ENCODE data around the gene BEGAIN.

DNA sequence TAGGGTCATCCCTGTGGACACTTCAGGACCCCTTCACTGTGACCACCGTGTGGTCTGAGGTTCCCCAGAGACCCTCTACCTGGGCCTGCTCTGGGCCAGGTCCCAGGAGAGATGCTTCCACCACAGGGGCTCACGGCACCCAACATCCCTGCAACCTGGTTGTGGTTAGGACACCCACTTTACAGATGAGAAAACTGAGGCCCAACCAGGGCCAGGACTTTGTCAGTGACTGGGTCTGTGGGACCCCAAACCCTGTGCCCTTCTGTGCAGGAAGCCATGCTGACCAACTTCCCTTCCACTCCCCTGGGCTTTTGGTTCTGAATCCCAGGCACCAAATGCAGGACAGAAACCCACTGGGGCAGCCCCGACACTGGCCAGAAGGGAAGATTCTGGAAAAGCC lies 21.6 kb downstream of the BEGAIN start:
- TF ChIP-seq, protein P1, sequence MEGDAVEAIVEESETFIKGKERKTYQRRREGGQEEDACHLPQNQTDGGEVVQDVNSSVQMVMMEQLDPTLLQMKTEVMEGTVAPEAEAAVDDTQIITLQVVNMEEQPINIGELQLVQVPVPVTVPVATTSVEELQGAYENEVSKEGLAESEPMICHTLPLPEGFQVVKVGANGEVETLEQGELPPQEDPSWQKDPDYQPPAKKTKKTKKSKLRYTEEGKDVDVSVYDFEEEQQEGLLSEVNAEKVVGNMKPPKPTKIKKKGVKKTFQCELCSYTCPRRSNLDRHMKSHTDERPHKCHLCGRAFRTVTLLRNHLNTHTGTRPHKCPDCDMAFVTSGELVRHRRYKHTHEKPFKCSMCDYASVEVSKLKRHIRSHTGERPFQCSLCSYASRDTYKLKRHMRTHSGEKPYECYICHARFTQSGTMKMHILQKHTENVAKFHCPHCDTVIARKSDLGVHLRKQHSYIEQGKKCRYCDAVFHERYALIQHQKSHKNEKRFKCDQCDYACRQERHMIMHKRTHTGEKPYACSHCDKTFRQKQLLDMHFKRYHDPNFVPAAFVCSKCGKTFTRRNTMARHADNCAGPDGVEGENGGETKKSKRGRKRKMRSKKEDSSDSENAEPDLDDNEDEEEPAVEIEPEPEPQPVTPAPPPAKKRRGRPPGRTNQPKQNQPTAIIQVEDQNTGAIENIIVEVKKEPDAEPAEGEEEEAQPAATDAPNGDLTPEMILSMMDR (IDR thresholded peaks at IDR 0.05): no peak
- no peak for TF ChIP-seq POLR2A (IDR thresholded peaks at IDR 0.05)

Data from adrenal gland (tissue), 5 donors.